Measurements from ENCODE around the gene MCRIP2.
A peak's percentile ranks its signal among the peaks of the same experiment; 100 is the strongest.

The MCRIP2 gene

GRCh38 chr16:642189-643049 is 791 bp downstream of the MCRIP2 start:
- CTCF ChIA-PET = interaction anchor here (1.4 kb wide), 1 partner anchor 10 kb away, joined by 3 read pairs; no protein-coding TSS in a partner anchor
- no peak for TF ChIP-seq CTCF (IDR thresholded peaks at IDR 0.05; ENCODE audit: control extremely low read depth, extremely low read depth, low read depth, missing control alignments)
- DNase-seq (ENCODE audit: extremely low spot score) = peak; percentile 68
- POLR2A ChIA-PET = interaction anchor here (1.1 kb wide), 2 partner anchors 31 to 216 kb away, joined by 3 read pairs; no protein-coding TSS in a partner anchor

- CTCF ChIA-PET = interaction anchor here (1.4 kb wide), 1 partner anchor 9 kb away, joined by 3 read pairs; no protein-coding TSS in a partner anchor
- POLR2A ChIA-PET = interaction anchor here (1.1 kb wide), 1 partner anchor 217 kb away, joined by 3 read pairs; no protein-coding TSS in a partner anchor
- no peak for TF ChIP-seq CTCF (IDR thresholded peaks at IDR 0.05; ENCODE audit: control extremely low read depth, extremely low read depth, low read depth, missing control alignments)
- no peak for DNase-seq (ENCODE audit: extremely low spot score)
Observed at GRCh38 chr16:643050-643368, 1.4 kb downstream of the MCRIP2 start.

- DNase-seq (ENCODE audit: extremely low spot score) = no peak
- POLR2A ChIA-PET = no interaction called here
- CTCF ChIA-PET = no interaction called here
- TF ChIP-seq CTCF (IDR thresholded peaks at IDR 0.05; ENCODE audit: control extremely low read depth, extremely low read depth, low read depth, missing control alignments) = no peak
Observed at GRCh38 chr16:644556-644955, 2.9 kb downstream of the MCRIP2 start.

- DNase-seq (ENCODE audit: extremely low spot score) = no peak
- ChIA-PET POLR2A (no interaction called here), CTCF (interaction anchor here (8.2 kb wide), 1 partner anchor 16 kb away, joined by 57 read pairs; no protein-coding TSS in a partner anchor)
- no peak for TF ChIP-seq CTCF (IDR thresholded peaks at IDR 0.05; ENCODE audit: control extremely low read depth, extremely low read depth, low read depth, missing control alignments)
Observed at GRCh38 chr16:645852-646678, 4.4 kb downstream of the MCRIP2 start.

GRCh38 chr16:646679-647172 is 5.1 kb downstream of the MCRIP2 start:
- no peak for TF ChIP-seq CTCF (IDR thresholded peaks at IDR 0.05; ENCODE audit: control extremely low read depth, extremely low read depth, low read depth, missing control alignments)
- ChIA-PET CTCF (interaction anchor here (1.4 to 8.2 kb wide), 2 partner anchors 16 to 21 kb away, joined by 3 to 57 read pairs; no protein-coding TSS in a partner anchor), POLR2A (no interaction called here)
- no peak for DNase-seq (ENCODE audit: extremely low spot score)
